Mesendoderm (in vitro differentiated cells): ENCODE data around the gene COPB2.

Experiments
- DNase-seq: peaks from one replicate; pipeline ENCODE4 v3.0.0; 2013
- H2AK5ac ChIP-seq: 2 replicates; pipeline ENCODE4 v1.6.1; 2013; ENCODE audit warnings: low read length, inconsistent platforms
- H2BK120ac ChIP-seq: 2 replicates; pipeline ENCODE4 v1.6.1; 2013; ENCODE audit warnings: low read depth, mild to moderate bottlenecking, low read length, moderate library complexity, mixed read lengths
- H2BK15ac ChIP-seq: replicated peaks from 2 replicates; pipeline ENCODE4 v1.6.1; 2013; ENCODE audit warnings: low read depth, mild to moderate bottlenecking, moderate library complexity
- H2BK5ac ChIP-seq: 2 replicates; pipeline ENCODE4 v1.6.1; 2013; ENCODE audit warnings: low read length, inconsistent platforms
- H3K18ac ChIP-seq: 2 replicates; pipeline ENCODE4 v1.6.1; 2013; ENCODE audit warnings: mild to moderate bottlenecking, low read length, mixed read lengths
- H3K23ac ChIP-seq: one replicate; pipeline ENCODE4 v1.6.1; 2013; ENCODE audit warnings: low read length
- H3K27ac ChIP-seq: 2 replicates; pipeline ENCODE4 v1.5.1; 2013; ENCODE audit warnings: low read depth, mild to moderate bottlenecking, inconsistent platforms, low read length, moderate library complexity
- H3K27me3 ChIP-seq: 2 replicates; pipeline ENCODE4 v1.6.1; 2013; ENCODE audit warnings: low read length, control low read depth, mild to moderate bottlenecking, inconsistent platforms; ENCODE audit not compliant: insufficient read depth, poor library complexity
- H3K36me3 ChIP-seq: 2 replicates; pipeline ENCODE4 v1.6.1; 2013; ENCODE audit warnings: low read length, inconsistent platforms; ENCODE audit not compliant: control insufficient read depth, insufficient read depth
- H3K4ac ChIP-seq: one replicate; pipeline ENCODE4 v1.6.1; 2013; ENCODE audit warnings: low read depth, mild to moderate bottlenecking, low read length, moderate library complexity
- H3K4me1 ChIP-seq: 2 replicates; pipeline ENCODE4 v1.6.1; 2013; ENCODE audit warnings: low read depth, low read length, inconsistent platforms; ENCODE audit not compliant: control insufficient read depth
- H3K4me2 ChIP-seq: 2 replicates; pipeline ENCODE4 v1.6.1; 2013; ENCODE audit warnings: low read length
- H3K4me3 ChIP-seq: 2 replicates; pipeline ENCODE4 v1.5.1; 2013; ENCODE audit warnings: mild to moderate bottlenecking, low read length
- H3K56ac ChIP-seq: one replicate; pipeline ENCODE4 v1.6.1; 2013; ENCODE audit warnings: low read length
- H3K79me1 ChIP-seq: 2 replicates; pipeline ENCODE4 v1.6.1; 2013; ENCODE audit warnings: low read length, inconsistent platforms
- H3K79me2 ChIP-seq: 2 replicates; pipeline ENCODE4 v1.6.1; 2013; ENCODE audit warnings: mild to moderate bottlenecking, low read length; ENCODE audit not compliant: control insufficient read depth, insufficient read depth
- H3K9ac ChIP-seq: 2 replicates; pipeline ENCODE4 v1.6.1; 2013; ENCODE audit warnings: low read length, inconsistent platforms
- H4K5ac ChIP-seq: one replicate; pipeline ENCODE4 v1.6.1; 2013; ENCODE audit warnings: low read length
- H4K8ac ChIP-seq: one replicate; pipeline ENCODE4 v1.6.1; 2013; ENCODE audit warnings: low read depth, mild to moderate bottlenecking, control low read depth, low read length, moderate library complexity
- WGBS: extraction: QIAGEN DNeasy Blood & Tissue Kit; methylation state at CpG from one replicate; pipeline ENCODE4 v1.1.7; 2013; ENCODE audit warnings: low lambda C conversion rate, missing lambda C conversion rate; ENCODE audit not compliant: insufficient coverage; ENCODE audit errors: extremely low coverage; 5-methylcytosine and 5-hydroxymethylcytosine counted together

Gene COPB2

DNA sequence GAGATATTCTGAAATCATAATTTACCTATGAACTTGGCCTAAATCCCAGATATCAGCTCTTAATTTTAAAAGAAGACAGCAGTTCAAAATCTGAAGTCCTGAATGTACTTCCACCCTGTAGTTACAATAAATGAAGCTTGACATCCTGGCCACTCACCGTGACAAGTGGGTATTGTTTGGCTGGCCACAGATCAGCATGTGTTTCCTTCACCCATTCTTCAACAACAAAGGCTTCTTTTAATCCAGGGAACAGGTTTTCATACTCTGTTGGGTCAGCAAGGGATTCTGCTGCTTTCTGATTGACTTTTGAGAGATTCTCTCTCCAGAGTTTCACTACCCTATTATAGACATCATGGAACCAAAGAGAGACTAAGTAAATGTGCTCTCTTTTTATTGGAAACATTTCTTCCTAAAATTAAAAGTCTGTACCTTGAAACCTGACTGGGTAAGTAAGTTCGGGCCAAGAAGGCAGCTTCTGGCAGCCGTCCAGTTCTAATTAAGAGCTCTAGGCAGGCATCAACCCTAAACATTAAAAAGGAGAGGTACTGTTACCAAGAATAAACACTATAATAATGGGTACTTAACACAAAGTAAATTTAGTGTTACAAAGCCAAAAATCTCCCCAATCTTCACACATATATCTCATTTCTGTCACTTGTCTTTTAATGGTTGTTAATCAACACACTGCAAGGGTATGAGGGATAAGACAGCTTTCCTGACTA is 30.4 kb downstream of the COPB2 start:
- Histone ChIP-seq H3K4ac (no peak overlapping the region), H3K27me3 (no peaks in the 10 kb centered on the region), H3K79me1 (no peaks in the 10 kb centered on the region), H2BK120ac (no peak overlapping the region), H3K27ac (no peak overlapping the region), H3K9ac (no peak overlapping the region), H3K4me1 (no peaks in the 10 kb centered on the region), H3K36me3 (peaks cover 11% of the 10 kb centered on the region), H2BK15ac (no peak overlapping the region), H4K5ac (no peak overlapping the region), H3K23ac (no peak overlapping the region), H3K79me2 (no peaks in the 10 kb centered on the region), H3K18ac (no peak overlapping the region), H4K8ac (no peak overlapping the region), H3K4me2 (no peak overlapping the region), H3K56ac (no peak overlapping the region), H3K4me3 (no peak overlapping the region), H2AK5ac (no peak overlapping the region), H2BK5ac (no peak overlapping the region)
- DNase-seq: peak; percentile 15
- WGBS: no CpG with 5 or more reads among the region's 3 CpGs

DNA sequence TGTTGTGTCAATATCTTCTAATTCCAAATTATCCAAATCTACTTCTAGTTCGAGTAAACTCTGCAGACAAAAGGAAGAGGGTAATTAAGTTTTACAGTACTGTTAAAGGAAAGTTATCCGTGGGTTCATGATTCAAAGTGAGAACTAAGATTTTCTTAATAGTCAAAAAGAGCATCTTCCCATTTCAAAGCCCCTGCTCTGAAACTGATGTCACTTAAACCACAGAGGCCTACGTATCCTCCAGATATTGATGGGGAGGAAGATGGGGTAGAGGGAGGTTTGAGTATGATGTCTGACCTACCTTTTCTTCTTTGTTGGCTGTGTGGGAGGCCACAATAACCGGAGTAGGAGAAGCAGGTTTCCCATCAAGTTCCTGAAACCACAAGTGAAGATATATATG is 31.5 kb downstream of the COPB2 start:
- WGBS: no CpG with 5 or more reads among the region's 4 CpGs
- H3K56ac ChIP-seq: no peak overlapping the region
- no peak for DNase-seq

DNA sequence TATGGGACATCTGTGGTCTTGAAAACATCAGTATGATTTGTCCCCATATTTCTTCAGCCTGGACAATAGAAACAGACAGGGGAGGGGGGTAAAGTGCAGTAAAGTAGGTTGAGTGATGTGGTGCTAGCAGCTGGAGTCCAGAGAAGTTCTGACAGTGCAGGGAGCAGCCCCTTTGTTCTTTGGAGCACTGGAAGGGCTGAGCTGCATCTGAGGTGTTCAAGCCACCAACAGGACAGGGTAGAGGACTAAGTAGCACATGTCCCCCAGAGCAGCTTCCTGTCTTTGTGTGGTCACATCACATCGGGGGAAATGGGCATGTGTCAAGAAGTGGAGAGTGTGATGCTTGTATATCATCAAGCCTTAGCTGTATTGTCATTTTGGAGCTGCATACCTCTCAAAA is 33.6 kb downstream of the COPB2 start:
- H3K56ac ChIP-seq: no peak overlapping the region
- H4K8ac ChIP-seq: no peak overlapping the region
- no peak overlapping the region for H2BK5ac ChIP-seq
- no peaks in the 10 kb centered on the region for H3K27me3 ChIP-seq
- peaks cover 8% of the 10 kb centered on the region for H3K36me3 ChIP-seq
- H2AK5ac ChIP-seq: no peak overlapping the region
- H3K23ac ChIP-seq: no peak overlapping the region
- no peak for DNase-seq
- no peak overlapping the region for H3K4ac ChIP-seq
- H3K4me1 ChIP-seq: no peaks in the 10 kb centered on the region
- no peak overlapping the region for H3K9ac ChIP-seq
- H3K27ac ChIP-seq: no peak overlapping the region
- no peak overlapping the region for H4K5ac ChIP-seq
- no peak overlapping the region for H2BK15ac ChIP-seq
- no peak overlapping the region for H2BK120ac ChIP-seq
- H3K79me1 ChIP-seq: no peaks in the 10 kb centered on the region
- no peak overlapping the region for H3K18ac ChIP-seq
- no peak overlapping the region for H3K4me2 ChIP-seq
- no peak overlapping the region for H3K4me3 ChIP-seq
- no peaks in the 10 kb centered on the region for H3K79me2 ChIP-seq
- no CpG with 5 or more reads among the region's 1 CpG for WGBS

More for the DNA sequence above, 31.5 kb downstream of the COPB2 start:
- no peak overlapping the region for H4K8ac ChIP-seq
- H2BK5ac ChIP-seq: no peak overlapping the region
- no peak overlapping the region for H2AK5ac ChIP-seq
- H3K4me2 ChIP-seq: no peak overlapping the region
- no peak overlapping the region for H3K4ac ChIP-seq
- no peak overlapping the region for H2BK120ac ChIP-seq
- no peak overlapping the region for H3K27ac ChIP-seq
- H3K79me1 ChIP-seq: no peaks in the 10 kb centered on the region
- H3K23ac ChIP-seq: no peak overlapping the region
- H3K4me3 ChIP-seq: no peak overlapping the region
- H3K4me1 ChIP-seq: no peaks in the 10 kb centered on the region
- H3K79me2 ChIP-seq: no peaks in the 10 kb centered on the region
- H3K27me3 ChIP-seq: no peaks in the 10 kb centered on the region
- H3K36me3 ChIP-seq: peaks cover 11% of the 10 kb centered on the region
- no peak overlapping the region for H3K18ac ChIP-seq
- H4K5ac ChIP-seq: no peak overlapping the region
- no peak overlapping the region for H2BK15ac ChIP-seq
- H3K9ac ChIP-seq: no peak overlapping the region

DNA sequence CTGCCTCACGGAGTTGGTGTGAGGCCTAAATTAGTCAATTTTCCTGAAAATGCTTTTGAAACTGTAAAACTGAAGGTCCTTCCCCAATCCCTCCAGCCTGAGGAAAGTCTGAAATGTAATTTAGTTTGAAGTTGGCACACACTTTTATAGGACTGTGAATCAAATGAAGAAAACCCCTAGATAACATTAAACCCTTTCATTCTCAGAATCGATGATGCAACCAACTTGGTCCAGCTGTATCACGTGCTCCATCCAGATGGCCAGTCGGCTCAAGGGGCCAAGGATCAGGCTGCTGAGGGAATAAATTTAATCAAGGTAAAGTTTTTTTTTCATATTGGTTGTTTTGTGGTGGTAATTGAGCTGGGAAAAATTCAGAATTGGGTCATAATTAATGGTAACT is 34.0 kb downstream of the COPB2 start:
- H3K4me3 ChIP-seq: no peak overlapping the region
- no peaks in the 10 kb centered on the region for H3K27me3 ChIP-seq
- H3K79me1 ChIP-seq: no peaks in the 10 kb centered on the region
- no peak overlapping the region for H3K4ac ChIP-seq
- no CpG with 5 or more reads among the region's 4 CpGs for WGBS
- no peak overlapping the region for H3K56ac ChIP-seq
- no peak overlapping the region for H4K5ac ChIP-seq
- H2AK5ac ChIP-seq: no peak overlapping the region
- H2BK15ac ChIP-seq: no peak overlapping the region
- no peak overlapping the region for H3K27ac ChIP-seq
- H3K36me3 ChIP-seq: peaks cover 6% of the 10 kb centered on the region
- H3K23ac ChIP-seq: no peak overlapping the region
- H2BK120ac ChIP-seq: no peak overlapping the region
- no peak overlapping the region for H3K18ac ChIP-seq
- no peak for DNase-seq
- H2BK5ac ChIP-seq: no peak overlapping the region
- H4K8ac ChIP-seq: no peak overlapping the region
- no peaks in the 10 kb centered on the region for H3K79me2 ChIP-seq
- H3K4me1 ChIP-seq: no peaks in the 10 kb centered on the region
- no peak overlapping the region for H3K4me2 ChIP-seq
- H3K9ac ChIP-seq: no peak overlapping the region

DNA sequence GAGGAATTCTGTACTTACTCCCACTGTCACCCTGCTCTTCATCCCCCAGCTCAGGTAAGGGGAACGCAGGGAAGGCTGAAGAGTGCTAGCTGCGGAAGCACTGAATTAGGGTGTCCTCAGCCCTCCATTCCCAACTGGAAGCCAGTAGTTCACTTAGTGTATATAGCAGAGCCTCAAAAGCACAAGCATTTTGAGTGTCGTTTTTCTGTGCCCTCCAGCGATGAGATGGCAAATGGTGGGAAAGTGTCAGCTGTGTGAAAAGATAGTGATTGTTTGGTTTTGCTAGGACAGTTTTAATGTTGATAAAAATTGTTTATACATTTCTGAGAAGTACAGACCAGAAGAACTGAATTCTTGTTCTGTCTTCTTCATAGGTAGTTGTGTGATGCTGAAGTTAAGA is 34.8 kb downstream of the COPB2 start:
- no peak overlapping the region for H3K27ac ChIP-seq
- H2AK5ac ChIP-seq: no peak overlapping the region
- WGBS: no CpG with 5 or more reads among the region's 4 CpGs
- H2BK120ac ChIP-seq: no peak overlapping the region
- no peaks in the 10 kb centered on the region for H3K79me2 ChIP-seq
- H3K27me3 ChIP-seq: no peaks in the 10 kb centered on the region
- no peak overlapping the region for H2BK15ac ChIP-seq
- H3K4me2 ChIP-seq: no peak overlapping the region
- no peak overlapping the region for H3K23ac ChIP-seq
- no peak overlapping the region for H3K56ac ChIP-seq
- peaks cover 6% of the 10 kb centered on the region for H3K36me3 ChIP-seq
- H4K5ac ChIP-seq: no peak overlapping the region
- no peak overlapping the region for H3K4ac ChIP-seq
- no peaks in the 10 kb centered on the region for H3K79me1 ChIP-seq
- H3K18ac ChIP-seq: no peak overlapping the region
- no peak overlapping the region for H3K9ac ChIP-seq
- no peak overlapping the region for H3K4me3 ChIP-seq
- no peak overlapping the region for H2BK5ac ChIP-seq
- no peak for DNase-seq
- no peak overlapping the region for H4K8ac ChIP-seq
- H3K4me1 ChIP-seq: no peaks in the 10 kb centered on the region
